DND-41 (cell line): ENCODE results near the gene MCAT.

Experiments
- ATAC-seq: fragments of 200-7000 bp; cut with Tn5 transposase; 3 replicates; pipeline ENCODE4 v1.9.1; 2021; ENCODE audit warnings: low read depth; ENCODE audit not compliant: insufficient read depth
- DNase-seq: peaks from one replicate; pipeline ENCODE4 v3.0.0-alpha.2; 2020
- H2AFZ ChIP-seq: 2 replicates; pipeline ENCODE4 v1.6.0; 2012; ENCODE audit warnings: low read depth, low read length
- H3K27ac ChIP-seq: 2 replicates; pipeline ENCODE4 v1.5.1; 2012; ENCODE audit warnings: low read length, inconsistent platforms
- H3K27me3 ChIP-seq: fragments of 200-600 bp; sonication (generic); 2 replicates; pipeline ENCODE4 v1.6.0; 2012; ENCODE audit warnings: low read length, mild to moderate bottlenecking, inconsistent platforms; ENCODE audit not compliant: insufficient read depth, poor library complexity
- H3K36me3 ChIP-seq: 2 replicates; pipeline ENCODE4 v1.5.1; 2012; ENCODE audit warnings: low read length, inconsistent platforms; ENCODE audit not compliant: insufficient read depth
- H3K4me1 ChIP-seq: 2 replicates; pipeline ENCODE4 v1.5.1; 2012; ENCODE audit warnings: mild to moderate bottlenecking, low read length; ENCODE audit not compliant: insufficient read depth
- H3K4me2 ChIP-seq: 2 replicates; pipeline ENCODE4 v1.6.0; 2012; ENCODE audit warnings: mild to moderate bottlenecking, moderate library complexity, low read length, inconsistent platforms; ENCODE audit not compliant: insufficient read depth
- H3K4me3 ChIP-seq, 2 experiments: fragments of 200-600 bp in 1 of 2; shearing (Covaris generic) in 1 of 2; 2 replicates each; pipeline ENCODE4 v1.5.1; 2012 to 2016; ENCODE audit warnings: inconsistent platforms in 2 of 2, low read length in 2 of 2, mild to moderate bottlenecking in 2 of 2, low read depth in 1 of 2, moderate library complexity in 1 of 2
- H3K79me2 ChIP-seq: 2 replicates; pipeline ENCODE4 v1.6.0; 2012; ENCODE audit warnings: low read length, inconsistent platforms; ENCODE audit not compliant: insufficient read depth
- H3K9ac ChIP-seq: 2 replicates; pipeline ENCODE4 v1.6.0; 2012; ENCODE audit warnings: low read depth, mild to moderate bottlenecking, inconsistent platforms, low read length, moderate library complexity
- H3K9me3 ChIP-seq: 2 replicates; pipeline ENCODE4 v1.5.1; 2012; ENCODE audit warnings: low read length, moderate library complexity, mild to moderate bottlenecking, inconsistent platforms; ENCODE audit not compliant: insufficient read depth, severe bottlenecking
- H4K20me1 ChIP-seq: 2 replicates; pipeline ENCODE4 v1.6.0; 2012; ENCODE audit warnings: low read length; ENCODE audit not compliant: insufficient read depth
- CTCF ChIP-seq: IDR thresholded peaks from 2 replicates; pipeline ENCODE4 v1.5.1; 2012; ENCODE audit warnings: borderline replicate concordance, low read length, moderate library complexity, mild to moderate bottlenecking; ENCODE audit not compliant: poor library complexity, severe bottlenecking; ENCODE audit errors: extremely low read depth
- EZH2 ChIP-seq: IDR thresholded peaks from 3 replicates; pipeline ENCODE4 v1.6.1; 2012; ENCODE audit warnings: borderline replicate concordance, low read depth, mild to moderate bottlenecking, moderate library complexity, low read length, inconsistent platforms; ENCODE audit not compliant: severe bottlenecking

The MCAT gene

DNA sequence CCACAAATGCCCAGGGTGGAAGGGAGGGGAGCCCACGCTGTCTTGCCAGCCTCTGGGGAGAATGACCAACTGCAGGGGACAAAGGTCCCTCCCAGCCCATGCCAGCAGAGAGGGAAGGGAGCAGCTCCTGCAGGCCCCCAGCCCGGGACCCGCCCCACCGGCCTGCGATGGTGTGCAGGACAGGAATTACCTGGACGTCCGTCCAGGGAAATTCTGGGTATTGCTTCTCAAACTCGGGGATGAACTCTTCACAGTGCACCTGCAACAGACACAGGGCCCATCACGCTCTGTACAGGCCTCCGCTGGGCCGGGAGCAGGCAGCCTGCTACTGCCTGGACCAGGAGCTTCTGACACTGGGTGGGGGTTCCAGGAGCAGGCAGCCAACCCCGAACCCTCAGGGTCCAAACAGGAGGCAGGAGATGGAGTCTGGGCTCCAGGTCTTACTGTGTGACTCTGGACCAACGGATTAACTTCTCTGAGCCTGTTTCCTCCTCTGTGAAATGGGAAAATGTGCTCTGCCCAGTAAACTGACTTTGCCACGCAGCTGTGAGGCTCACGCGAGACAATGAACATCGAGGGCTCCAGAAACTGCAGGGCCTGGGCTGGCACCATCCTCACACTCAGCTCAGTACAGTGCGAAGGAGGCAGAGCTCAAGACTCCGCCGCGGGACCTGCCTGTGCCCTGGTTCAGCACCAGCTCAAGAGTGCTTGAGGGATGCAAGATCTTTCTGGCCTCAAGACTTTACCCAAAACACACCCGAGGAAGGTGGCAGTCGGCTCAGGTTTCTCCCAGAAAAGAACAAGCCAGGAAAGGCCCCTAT is 26.3 kb upstream of the MCAT start:
- H3K4me3 ChIP-seq = no peak overlapping the region
- TF ChIP-seq CTCF (no peak), EZH2 (no peak)
- H3K36me3 ChIP-seq = peaks cover 68% of the 10 kb centered on the region
- DNase-seq = no peak
- peaks cover 14% of the 10 kb centered on the region; the same call in 1 of the 2 replicates for H4K20me1 ChIP-seq
- H3K79me2 ChIP-seq = no peaks in the 10 kb centered on the region
- no peak overlapping the region for H3K4me2 ChIP-seq
- H2AFZ ChIP-seq = no peak overlapping the region
- H3K27me3 ChIP-seq = no peaks in the 10 kb centered on the region
- H3K27ac ChIP-seq = no peak overlapping the region
- no peaks in the 10 kb centered on the region for H3K9me3 ChIP-seq
- no peak overlapping the region for H3K9ac ChIP-seq
- no peaks in the 10 kb centered on the region for H3K4me1 ChIP-seq
- no peak for ATAC-seq

GRCh38 chr22:43168471-43169309 is 25.5 kb upstream of the MCAT start:
- peaks cover 9% of the 10 kb centered on the region; the same call in 1 of the 2 replicates for H4K20me1 ChIP-seq
- no peak overlapping the region for H2AFZ ChIP-seq
- no peaks in the 10 kb centered on the region for H3K9me3 ChIP-seq
- no peak overlapping the region for H3K9ac ChIP-seq
- no peak for ATAC-seq
- H3K4me3 ChIP-seq = no peak overlapping the region
- H3K4me2 ChIP-seq = no peak overlapping the region
- no peak overlapping the region for H3K27ac ChIP-seq
- H3K4me1 ChIP-seq = no peaks in the 10 kb centered on the region
- no peak for TF ChIP-seq EZH2
- no peak for TF ChIP-seq CTCF
- no peaks in the 10 kb centered on the region for H3K79me2 ChIP-seq
- H3K27me3 ChIP-seq = no peaks in the 10 kb centered on the region
- H3K36me3 ChIP-seq = peaks cover 60% of the 10 kb centered on the region
- DNase-seq = no peak

DNA sequence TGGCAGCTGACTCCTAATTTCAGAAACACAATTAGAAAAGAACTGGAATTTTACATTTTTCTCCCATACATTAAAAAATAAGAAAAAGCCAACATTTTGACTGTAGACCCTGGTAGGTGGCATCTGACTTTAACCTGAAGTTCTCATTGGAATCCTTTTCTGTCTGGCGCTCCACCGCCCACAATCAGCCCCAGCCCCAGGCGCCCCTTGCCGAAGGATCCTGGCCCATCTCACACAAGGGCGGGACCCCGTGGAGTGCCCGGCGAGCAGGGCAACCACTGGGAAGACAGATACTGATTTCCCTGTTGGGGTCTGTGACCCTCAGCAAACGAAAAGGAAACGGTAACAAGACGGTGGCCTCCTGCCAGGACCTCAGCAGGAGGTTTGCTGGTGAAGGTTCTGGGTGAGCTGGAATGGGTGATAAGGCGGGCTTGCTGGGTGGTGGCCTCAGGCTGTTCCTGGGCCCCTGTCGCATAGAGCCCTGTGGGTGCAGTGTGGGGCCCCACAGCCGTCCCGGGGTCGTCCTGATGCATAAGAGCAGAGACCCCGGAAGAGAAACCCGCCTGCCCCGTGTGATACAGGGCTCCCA is 23.9 kb upstream of the MCAT start:
- DNase-seq = no peak
- no peak overlapping the region for H3K27ac ChIP-seq
- no peak overlapping the region for H2AFZ ChIP-seq
- peaks cover 45% of the 10 kb centered on the region for H3K36me3 ChIP-seq
- H3K4me3 ChIP-seq = no peak overlapping the region
- no peaks in the 10 kb centered on the region for H3K9me3 ChIP-seq
- H3K4me1 ChIP-seq = no peaks in the 10 kb centered on the region
- no peaks in the 10 kb centered on the region for H3K27me3 ChIP-seq
- peaks cover 10% of the 10 kb centered on the region; the same call in 1 of the 2 replicates for H4K20me1 ChIP-seq
- no peak overlapping the region for H3K9ac ChIP-seq
- H3K79me2 ChIP-seq = no peaks in the 10 kb centered on the region
- no peak for ATAC-seq
- H3K4me2 ChIP-seq = no peak overlapping the region
- no peak for TF ChIP-seq EZH2
- TF ChIP-seq CTCF = no peak
